ENCODE measurements around the gene SCD5.
A peak's percentile ranks its signal among the peaks of the same experiment; 100 is the strongest.

SCD5 gene

GRCh38 chr4:82624819-82625218 is 173.8 kb downstream of the SCD5 start:
- no peak for DNase-seq

- DNase-seq, result no peak
These were observed 175.4 kb downstream of the SCD5 start for GRCh38 chr4:82623121-82623683.

- DNase-seq, result no peak
These were observed 177.3 kb downstream of the SCD5 start for GRCh38 chr4:82621251-82621650.

- DNase-seq, result no peak
These were observed 178.4 kb downstream of the SCD5 start for GRCh38 chr4:82620126-82620735.

- no peak for DNase-seq
These were observed 180.4 kb downstream of the SCD5 start for GRCh38 chr4:82618103-82618720.

- no peak for DNase-seq
These were observed 183.7 kb downstream of the SCD5 start for GRCh38 chr4:82614838-82615449.

GRCh38 chr4:82613121-82613520 is 185.5 kb downstream of the SCD5 start:
- no peak for DNase-seq

GRCh38 chr4:82611982-82612381 is 186.6 kb downstream of the SCD5 start:
- no peak for DNase-seq

- DNase-seq, result no peak
These were observed 187.1 kb downstream of the SCD5 start for GRCh38 chr4:82611527-82611926.

GRCh38 chr4:82610041-82610440 is 188.6 kb downstream of the SCD5 start:
- DNase-seq, result no peak

- no peak for DNase-seq
These were observed 192.0 kb downstream of the SCD5 start for GRCh38 chr4:82606622-82607021.

- DNase-seq, result no peak
These were observed 194.1 kb downstream of the SCD5 start for GRCh38 chr4:82604522-82604921.

- no peak for DNase-seq
These were observed 197.2 kb downstream of the SCD5 start for GRCh38 chr4:82601242-82602015.

- DNase-seq, result peak; percentile 26
These were observed 199.3 kb downstream of the SCD5 start for GRCh38 chr4:82599336-82599735.

GRCh38 chr4:82594456-82594855 is 204.1 kb downstream of the SCD5 start:
- no peak for DNase-seq

GRCh38 chr4:82593411-82593810 is 205.2 kb downstream of the SCD5 start:
- no peak for DNase-seq

- no peak for DNase-seq
These were observed 206.0 kb downstream of the SCD5 start for GRCh38 chr4:82592639-82593038.

GRCh38 chr4:82591592-82591991 is 207.0 kb downstream of the SCD5 start:
- peak; percentile 11 for DNase-seq

GRCh38 chr4:82589756-82590155 is 208.8 kb downstream of the SCD5 start:
- DNase-seq, result no peak

- DNase-seq, result no peak
These were observed 209.8 kb downstream of the SCD5 start for GRCh38 chr4:82588771-82589270.

GRCh38 chr4:82587826-82588540 is 210.6 kb downstream of the SCD5 start:
- DNase-seq, result no peak

GRCh38 chr4:82585690-82586435 is 212.7 kb downstream of the SCD5 start:
- DNase-seq, result peak; percentile 39

Measured in NCI-H2029 (cell line).